OCI-LY3 (cell line): ENCODE data around the gene DCAF17.

Experiments used
- H2AFZ ChIP-seq: fragments of 200-600, 300-600 bp; shearing (Covaris generic); 2 replicates; pipeline ENCODE4 v1.6.0; 2014; ENCODE audit warnings: antibody characterized with exemption, low read depth, low read length
- H3K27ac ChIP-seq: fragments of 200-600, 300-600 bp; sonication (generic); 2 replicates; pipeline ENCODE4 v1.5.1; 2014; ENCODE audit warnings: mild to moderate bottlenecking, low read length, moderate library complexity, mixed read lengths
- H3K27me3 ChIP-seq: fragments of 200-600, 300-600 bp; sonication (generic); 2 replicates; pipeline ENCODE4 v1.6.1; 2014; ENCODE audit warnings: low read depth, low read length, mixed read lengths
- H3K36me3 ChIP-seq: fragments of 200-600, 300-600 bp; sonication (generic); replicated peaks from 2 replicates; pipeline ENCODE3; 2014; ENCODE audit warnings: low read depth, low read length, mixed read lengths
- H3K4me1 ChIP-seq: fragments of 300-600, 200-600 bp; sonication (generic); 2 replicates; pipeline ENCODE4 v1.6.1; 2014; ENCODE audit warnings: low read length, mixed read lengths
- H3K4me2 ChIP-seq: fragments of 200-600, 300-600 bp; sonication (generic); 2 replicates; pipeline ENCODE4 v1.6.1; 2014; ENCODE audit warnings: low read length, mixed read lengths
- H3K4me3 ChIP-seq: fragments of 300-600, 200-600 bp; sonication (generic); 2 replicates; pipeline ENCODE4 v1.5.1; 2014; ENCODE audit warnings: antibody characterized with exemption, mild to moderate bottlenecking, low read length, moderate library complexity
- H3K79me2 ChIP-seq: fragments of 300-600, 200-600 bp; shearing (Covaris generic); 2 replicates; pipeline ENCODE4 v1.6.1; 2014; ENCODE audit warnings: mild to moderate bottlenecking, low read length, mixed read lengths
- H3K9ac ChIP-seq: fragments of 300-600, 200-600 bp; shearing (Covaris generic); 2 replicates; pipeline ENCODE4 v1.6.0; 2014; ENCODE audit warnings: mild to moderate bottlenecking, low read length, moderate library complexity
- H3K9me3 ChIP-seq: fragments of 200-600, 300-600 bp; shearing (Covaris generic); 2 replicates; pipeline ENCODE4 v1.6.1; 2014; ENCODE audit warnings: low read length, mixed read lengths; ENCODE audit not compliant: insufficient read depth
- H4K20me1 ChIP-seq: fragments of 200-600, 300-600 bp; sonication (generic); 2 replicates; pipeline ENCODE4 v1.6.1; 2016; ENCODE audit warnings: low read length, mixed read lengths; ENCODE audit not compliant: insufficient read depth
- CTCF ChIP-seq: fragments of 200-600, 300-600 bp; sonication (generic); IDR thresholded peaks from 2 replicates; pipeline ENCODE4 v1.5.1; 2014; ENCODE audit warnings: antibody characterized with exemption, low read length, low read depth
- EZH2phosphoT487 ChIP-seq: fragments of 200-600 bp; shearing (Covaris generic); IDR thresholded peaks from 2 replicates; pipeline ENCODE4 v1.6.1; 2018; ENCODE audit warnings: antibody characterized with exemption, mixed run types, low read depth

Gene DCAF17

GRCh38 chr2:171459498-171459897 is 25.5 kb downstream of the DCAF17 start:
- Histone ChIP-seq H4K20me1 (no peaks in the 10 kb centered on the region), H3K9me3 (no peaks in the 10 kb centered on the region), H3K4me1 (no peaks in the 10 kb centered on the region), H3K36me3 (peaks cover 31% of the 10 kb centered on the region), H3K27me3 (no peaks in the 10 kb centered on the region), H3K27ac (no peak overlapping the region), H3K79me2 (no peaks in the 10 kb centered on the region), H2AFZ (no peak overlapping the region), H3K4me2 (no peak overlapping the region), H3K4me3 (no peak overlapping the region), H3K9ac (no peak overlapping the region)
- TF ChIP-seq CTCF (no peak), EZH2phosphoT487 (no peak)

GRCh38 chr2:171460537-171460936 is 26.5 kb downstream of the DCAF17 start:
- Histone ChIP-seq H3K27me3 (no peaks in the 10 kb centered on the region), H3K4me1 (no peaks in the 10 kb centered on the region), H2AFZ (no peak overlapping the region), H3K27ac (no peak overlapping the region), H3K79me2 (no peaks in the 10 kb centered on the region), H3K36me3 (peaks cover 27% of the 10 kb centered on the region), H3K9me3 (no peaks in the 10 kb centered on the region), H3K9ac (no peak overlapping the region), H4K20me1 (no peaks in the 10 kb centered on the region), H3K4me3 (no peak overlapping the region), H3K4me2 (no peak overlapping the region)
- no peak for TF ChIP-seq CTCF
- no peak for TF ChIP-seq EZH2phosphoT487

- Histone ChIP-seq H3K4me1 (no peaks in the 10 kb centered on the region), H3K27ac (no peak overlapping the region), H3K27me3 (no peaks in the 10 kb centered on the region), H3K9ac (no peak overlapping the region), H2AFZ (no peak overlapping the region), H3K9me3 (no peaks in the 10 kb centered on the region), H3K79me2 (no peaks in the 10 kb centered on the region), H3K4me3 (no peak overlapping the region), H4K20me1 (no peaks in the 10 kb centered on the region), H3K4me2 (no peak overlapping the region), H3K36me3 (peaks cover 28% of the 10 kb centered on the region)
- no peak for TF ChIP-seq EZH2phosphoT487
- no peak for TF ChIP-seq CTCF
Measured at GRCh38 chr2:171469176-171469575, 35.1 kb downstream of the DCAF17 start.

- TF ChIP-seq EZH2phosphoT487, result no peak
- no peak for TF ChIP-seq CTCF
- no peak overlapping the region for H3K4me2 ChIP-seq
- H3K27ac ChIP-seq, result no peak overlapping the region
- H3K9ac ChIP-seq, result no peak overlapping the region
- H3K4me1 ChIP-seq, result no peaks in the 10 kb centered on the region
- H3K79me2 ChIP-seq, result no peaks in the 10 kb centered on the region
- H3K27me3 ChIP-seq, result no peaks in the 10 kb centered on the region
- no peaks in the 10 kb centered on the region for H3K9me3 ChIP-seq
- H4K20me1 ChIP-seq, result no peaks in the 10 kb centered on the region
- peaks cover 34% of the 10 kb centered on the region for H3K36me3 ChIP-seq
- H3K4me3 ChIP-seq, result no peak overlapping the region
- H2AFZ ChIP-seq, result no peak overlapping the region
Measured at GRCh38 chr2:171470129-171470528, 36.1 kb downstream of the DCAF17 start.
